Stomach (tissue), 4 donors: ENCODE measurements around the gene SMYD3.

ENCODE experiments used
- EP300 ChIP-seq: sonication (generic); formaldehyde crosslinking; IDR thresholded peaks from one replicate; pipeline ENCODE4 v1.6.1; 2017; ENCODE audit warnings: antibody characterized with exemption
- TF ChIP-seq, protein P1 (sequence below), 7 experiments: fragments of 450-650 bp in 4 of 7; fragments of 200-600 bp in 3 of 7; sonication (generic) in 3 of 7; IDR thresholded peaks; one replicate each; pipeline ENCODE4 v1.5.1; 2016 to 2019; ENCODE audit warnings: antibody characterized with exemption in 7 of 7, control low read depth in 2 of 7, mild to moderate bottlenecking in 1 of 7

DNA sequence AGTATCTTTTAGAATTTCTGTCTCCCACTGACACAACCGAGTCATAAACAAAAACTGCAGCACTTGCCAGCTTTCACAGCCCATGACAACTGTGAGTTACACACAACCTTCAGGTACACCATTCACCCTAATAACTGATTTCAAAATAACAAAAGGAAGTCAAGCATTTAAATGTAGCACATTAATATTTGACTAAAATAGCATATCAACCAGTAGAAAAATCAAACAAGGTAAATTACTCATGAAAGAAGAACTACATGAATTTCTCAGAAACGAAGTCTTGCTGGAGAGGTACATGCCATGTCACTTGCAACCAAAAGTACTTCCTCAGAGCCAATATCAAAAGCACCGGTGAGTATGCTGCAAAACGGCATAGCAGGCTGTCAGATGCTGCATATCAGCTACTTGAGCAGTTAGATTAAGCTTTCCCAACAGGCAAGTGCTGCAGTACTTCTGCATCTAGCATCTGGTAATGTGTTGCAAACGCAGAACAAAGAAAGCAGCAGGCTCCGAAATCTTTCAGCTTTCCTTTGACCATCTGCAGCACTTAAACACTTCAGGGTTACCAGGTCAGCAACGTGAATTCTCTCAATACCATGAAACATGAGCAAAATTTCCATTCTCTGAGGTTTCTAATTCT is 223.2 kb downstream of the SMYD3 start:
- TF ChIP-seq EP300 = no peak
- TF ChIP-seq, protein P1, sequence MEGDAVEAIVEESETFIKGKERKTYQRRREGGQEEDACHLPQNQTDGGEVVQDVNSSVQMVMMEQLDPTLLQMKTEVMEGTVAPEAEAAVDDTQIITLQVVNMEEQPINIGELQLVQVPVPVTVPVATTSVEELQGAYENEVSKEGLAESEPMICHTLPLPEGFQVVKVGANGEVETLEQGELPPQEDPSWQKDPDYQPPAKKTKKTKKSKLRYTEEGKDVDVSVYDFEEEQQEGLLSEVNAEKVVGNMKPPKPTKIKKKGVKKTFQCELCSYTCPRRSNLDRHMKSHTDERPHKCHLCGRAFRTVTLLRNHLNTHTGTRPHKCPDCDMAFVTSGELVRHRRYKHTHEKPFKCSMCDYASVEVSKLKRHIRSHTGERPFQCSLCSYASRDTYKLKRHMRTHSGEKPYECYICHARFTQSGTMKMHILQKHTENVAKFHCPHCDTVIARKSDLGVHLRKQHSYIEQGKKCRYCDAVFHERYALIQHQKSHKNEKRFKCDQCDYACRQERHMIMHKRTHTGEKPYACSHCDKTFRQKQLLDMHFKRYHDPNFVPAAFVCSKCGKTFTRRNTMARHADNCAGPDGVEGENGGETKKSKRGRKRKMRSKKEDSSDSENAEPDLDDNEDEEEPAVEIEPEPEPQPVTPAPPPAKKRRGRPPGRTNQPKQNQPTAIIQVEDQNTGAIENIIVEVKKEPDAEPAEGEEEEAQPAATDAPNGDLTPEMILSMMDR (IDR thresholded peaks at IDR 0.05) = no peak
